Mucosa of stomach (tissue), 1 donor: ENCODE measurements around the gene TBC1D4.

Experiments
- H3K27me3 ChIP-seq: one replicate; pipeline ENCODE4 v1.7.0; 2013; ENCODE audit warnings: mild to moderate bottlenecking, low read length; ENCODE audit not compliant: control insufficient read depth, insufficient read depth
- H3K36me3 ChIP-seq: one replicate; pipeline ENCODE4 v1.7.0; 2013; ENCODE audit warnings: low read length; ENCODE audit not compliant: control insufficient read depth, insufficient read depth
- H3K4me1 ChIP-seq: one replicate; pipeline ENCODE4 v1.7.0; 2013; ENCODE audit warnings: mild to moderate bottlenecking, low read length; ENCODE audit not compliant: control insufficient read depth, insufficient read depth
- H3K4me3 ChIP-seq: one replicate; pipeline ENCODE4 v1.7.0; 2013; ENCODE audit warnings: low read length
- H3K9ac ChIP-seq: one replicate; pipeline ENCODE4 v1.7.0; 2013; ENCODE audit warnings: mild to moderate bottlenecking, low read length, moderate library complexity
- H3K9me3 ChIP-seq: one replicate; pipeline ENCODE4 v1.7.0; 2013; ENCODE audit warnings: mild to moderate bottlenecking, low read length, moderate library complexity; ENCODE audit not compliant: control insufficient read depth
- donor health status: Pancreatic carcinoma.

TBC1D4 gene

GRCh38 chr13:75329723-75330122 lies 152.2 kb downstream of the TBC1D4 start:
- Histone ChIP-seq H3K4me1 (no peaks in the 10 kb centered on the region), H3K9ac (no peak overlapping the region), H3K4me3 (no peak overlapping the region), H3K36me3 (no peaks in the 10 kb centered on the region), H3K27me3 (no peaks in the 10 kb centered on the region), H3K9me3 (no peaks in the 10 kb centered on the region)

- H3K27me3 ChIP-seq = no peaks in the 10 kb centered on the region
- no peak overlapping the region for H3K9ac ChIP-seq
- no peaks in the 10 kb centered on the region for H3K4me1 ChIP-seq
- H3K9me3 ChIP-seq = no peaks in the 10 kb centered on the region
- H3K4me3 ChIP-seq = no peak overlapping the region
- no peaks in the 10 kb centered on the region for H3K36me3 ChIP-seq
These were observed 152.9 kb downstream of the TBC1D4 start for GRCh38 chr13:75329097-75329496.

- no peak overlapping the region for H3K4me3 ChIP-seq
- H3K9ac ChIP-seq = no peak overlapping the region
- H3K9me3 ChIP-seq = no peaks in the 10 kb centered on the region
These were observed 154.8 kb downstream of the TBC1D4 start for GRCh38 chr13:75327135-75327510.

GRCh38 chr13:75326173-75327134 lies 155.5 kb downstream of the TBC1D4 start:
- Histone ChIP-seq H3K4me1 (no peaks in the 10 kb centered on the region), H3K27me3 (no peaks in the 10 kb centered on the region), H3K36me3 (no peaks in the 10 kb centered on the region), H3K4me3 (no peak overlapping the region), H3K9me3 (no peaks in the 10 kb centered on the region), H3K9ac (no peak overlapping the region)

More at GRCh38 chr13:75327135-75327510, 154.8 kb downstream of the TBC1D4 start:
- Histone ChIP-seq H3K36me3 (no peaks in the 10 kb centered on the region), H3K4me1 (no peaks in the 10 kb centered on the region), H3K27me3 (no peaks in the 10 kb centered on the region)

- Histone ChIP-seq H3K9me3 (no peaks in the 10 kb centered on the region), H3K4me3 (no peak overlapping the region), H3K9ac (no peak overlapping the region)
These were observed 156.3 kb downstream of the TBC1D4 start for GRCh38 chr13:75325711-75326110.

GRCh38 chr13:75324413-75324940 lies 157.5 kb downstream of the TBC1D4 start:
- no peaks in the 10 kb centered on the region for H3K27me3 ChIP-seq
- no peaks in the 10 kb centered on the region for H3K9me3 ChIP-seq
- no peak overlapping the region for H3K9ac ChIP-seq
- H3K36me3 ChIP-seq = no peaks in the 10 kb centered on the region
- no peak overlapping the region for H3K4me3 ChIP-seq
- no peaks in the 10 kb centered on the region for H3K4me1 ChIP-seq

More at GRCh38 chr13:75325711-75326110, 156.3 kb downstream of the TBC1D4 start:
- Histone ChIP-seq H3K4me1 (no peaks in the 10 kb centered on the region), H3K27me3 (no peaks in the 10 kb centered on the region), H3K36me3 (no peaks in the 10 kb centered on the region)

- Histone ChIP-seq H3K9me3 (no peaks in the 10 kb centered on the region), H3K4me3 (no peak overlapping the region), H3K4me1 (no peaks in the 10 kb centered on the region), H3K9ac (no peak overlapping the region), H3K27me3 (no peaks in the 10 kb centered on the region), H3K36me3 (no peaks in the 10 kb centered on the region)
These were observed 160.9 kb downstream of the TBC1D4 start for GRCh38 chr13:75321084-75321483.

- no peak overlapping the region for H3K9ac ChIP-seq
- H3K27me3 ChIP-seq = no peaks in the 10 kb centered on the region
- no peaks in the 10 kb centered on the region for H3K4me1 ChIP-seq
- no peaks in the 10 kb centered on the region for H3K36me3 ChIP-seq
- no peaks in the 10 kb centered on the region for H3K9me3 ChIP-seq
- H3K4me3 ChIP-seq = no peak overlapping the region
These were observed 162.7 kb downstream of the TBC1D4 start for GRCh38 chr13:75319254-75319653.

GRCh38 chr13:75318138-75318833 lies 163.7 kb downstream of the TBC1D4 start:
- no peaks in the 10 kb centered on the region for H3K27me3 ChIP-seq
- H3K4me1 ChIP-seq = no peaks in the 10 kb centered on the region
- no peaks in the 10 kb centered on the region for H3K36me3 ChIP-seq
- no peak overlapping the region for H3K4me3 ChIP-seq
- no peak overlapping the region for H3K9ac ChIP-seq
- H3K9me3 ChIP-seq = no peaks in the 10 kb centered on the region

GRCh38 chr13:75316427-75316826 lies 165.5 kb downstream of the TBC1D4 start:
- Histone ChIP-seq H3K36me3 (no peaks in the 10 kb centered on the region), H3K27me3 (no peaks in the 10 kb centered on the region), H3K9ac (no peak overlapping the region), H3K4me1 (no peaks in the 10 kb centered on the region), H3K9me3 (no peaks in the 10 kb centered on the region), H3K4me3 (no peak overlapping the region)

- H3K4me1 ChIP-seq = no peaks in the 10 kb centered on the region
- no peaks in the 10 kb centered on the region for H3K9me3 ChIP-seq
- no peak overlapping the region for H3K4me3 ChIP-seq
- no peaks in the 10 kb centered on the region for H3K36me3 ChIP-seq
- H3K27me3 ChIP-seq = no peaks in the 10 kb centered on the region
- H3K9ac ChIP-seq = no peak overlapping the region
These were observed 169.0 kb downstream of the TBC1D4 start for GRCh38 chr13:75312884-75313520.
